ENCODE data around the gene RPTOR. TPM values are rescaled to one million over a fixed set of nuclear protein-coding genes. Genes with fewer than 3 reads are reported as not detected.

Gene RPTOR
- total RNA-seq, 1 donor, result 27.9 TPM

GRCh38 chr17:80984749-80985148 is 440.1 kb downstream of the RPTOR start:
- Histone ChIP-seq H3K4me2 (ENCODE audit: insufficient read depth, low read length) (peak overlapping the region; percentile 67), H3K9me3 (ENCODE audit: low read depth, low read length) (no peaks in the 10 kb centered on the region), H3K27me3 (ENCODE audit: insufficient read depth, low read length) (no peaks in the 10 kb centered on the region), H3K36me3 (ENCODE audit: insufficient read depth, low read length) (no peaks in the 10 kb centered on the region), H3K27ac (ENCODE audit: low read depth, low read length) (peak overlapping the region; percentile 42), H4K20me1 (ENCODE audit: insufficient read depth, low read length) (no peaks in the 10 kb centered on the region), H3K4me3 (ENCODE audit: insufficient read depth, low read length) (peak overlapping the region; percentile 18), H3K79me2 (ENCODE audit: insufficient read depth, low read length) (no peaks in the 10 kb centered on the region), H3K4me1 (ENCODE audit: insufficient read depth, low read length) (peaks cover 17% of the 10 kb centered on the region), H2AFZ (ENCODE audit: low read length) (peak overlapping the region; percentile 83)
- peak; percentile 50 for TF ChIP-seq CTCF (IDR thresholded peaks at IDR 0.05; ENCODE audit: extremely low read depth, low read depth, low read length)
- DNase-seq (ENCODE audit: insufficient read length, low spot score, missing footprints), result peak; percentile 100

GRCh38 chr17:80986046-80986445 is 441.4 kb downstream of the RPTOR start:
- peak; percentile 78 for DNase-seq (ENCODE audit: insufficient read length, low spot score, missing footprints)
- Histone ChIP-seq H3K79me2 (ENCODE audit: insufficient read depth, low read length) (no peaks in the 10 kb centered on the region), H3K4me3 (ENCODE audit: insufficient read depth, low read length) (no peak overlapping the region), H3K27ac (ENCODE audit: low read depth, low read length) (no peak overlapping the region), H4K20me1 (ENCODE audit: insufficient read depth, low read length) (no peaks in the 10 kb centered on the region), H3K4me1 (ENCODE audit: insufficient read depth, low read length) (peaks cover 19% of the 10 kb centered on the region), H3K9me3 (ENCODE audit: low read depth, low read length) (no peaks in the 10 kb centered on the region), H3K27me3 (ENCODE audit: insufficient read depth, low read length) (no peaks in the 10 kb centered on the region), H2AFZ (ENCODE audit: low read length) (no peak overlapping the region), H3K36me3 (ENCODE audit: insufficient read depth, low read length) (no peaks in the 10 kb centered on the region), H3K4me2 (ENCODE audit: insufficient read depth, low read length) (no peak overlapping the region)
- TF ChIP-seq CTCF (IDR thresholded peaks at IDR 0.05; ENCODE audit: extremely low read depth, low read depth, low read length), result no peak

- H3K4me3 ChIP-seq (ENCODE audit: insufficient read depth, low read length), result no peak overlapping the region
- DNase-seq (ENCODE audit: insufficient read length, low spot score, missing footprints), result peak; percentile 78
- peaks cover 23% of the 10 kb centered on the region for H3K4me1 ChIP-seq (ENCODE audit: insufficient read depth, low read length)
- H3K27ac ChIP-seq (ENCODE audit: low read depth, low read length), result no peak overlapping the region
- no peaks in the 10 kb centered on the region for H3K27me3 ChIP-seq (ENCODE audit: insufficient read depth, low read length)
- H3K9me3 ChIP-seq (ENCODE audit: low read depth, low read length), result no peaks in the 10 kb centered on the region
- peak overlapping the region; percentile 74 for H2AFZ ChIP-seq (ENCODE audit: low read length)
- TF ChIP-seq CTCF (IDR thresholded peaks at IDR 0.05; ENCODE audit: extremely low read depth, low read depth, low read length), result no peak
- peaks cover 6% of the 10 kb centered on the region for H3K79me2 ChIP-seq (ENCODE audit: insufficient read depth, low read length)
- H4K20me1 ChIP-seq (ENCODE audit: insufficient read depth, low read length), result no peaks in the 10 kb centered on the region
- no peaks in the 10 kb centered on the region for H3K36me3 ChIP-seq (ENCODE audit: insufficient read depth, low read length)
- H3K4me2 ChIP-seq (ENCODE audit: insufficient read depth, low read length), result peak overlapping the region; percentile 24
Observed at GRCh38 chr17:80986816-80987475, 442.3 kb downstream of the RPTOR start.

GRCh38 chr17:80987941-80988461 is 443.4 kb downstream of the RPTOR start:
- no peak overlapping the region for H3K4me2 ChIP-seq (ENCODE audit: insufficient read depth, low read length)
- H3K27ac ChIP-seq (ENCODE audit: low read depth, low read length), result no peak overlapping the region
- no peaks in the 10 kb centered on the region for H3K27me3 ChIP-seq (ENCODE audit: insufficient read depth, low read length)
- no peak overlapping the region for H3K4me3 ChIP-seq (ENCODE audit: insufficient read depth, low read length)
- H3K36me3 ChIP-seq (ENCODE audit: insufficient read depth, low read length), result no peaks in the 10 kb centered on the region
- no peaks in the 10 kb centered on the region for H3K9me3 ChIP-seq (ENCODE audit: low read depth, low read length)
- peak overlapping the region; percentile 74 for H2AFZ ChIP-seq (ENCODE audit: low read length)
- peak; percentile 81 for DNase-seq (ENCODE audit: insufficient read length, low spot score, missing footprints)
- H3K79me2 ChIP-seq (ENCODE audit: insufficient read depth, low read length), result peaks cover 16% of the 10 kb centered on the region
- TF ChIP-seq CTCF (IDR thresholded peaks at IDR 0.05; ENCODE audit: extremely low read depth, low read depth, low read length), result no peak
- peaks cover 4% of the 10 kb centered on the region for H4K20me1 ChIP-seq (ENCODE audit: insufficient read depth, low read length)
- H3K4me1 ChIP-seq (ENCODE audit: insufficient read depth, low read length), result peaks cover 27% of the 10 kb centered on the region
